Measurements from ENCODE around the gene GALNT8.

The GALNT8 gene

GRCh38 chr12:4796694-4797482 lies 76.7 kb downstream of the GALNT8 start:
- no peak for DNase-seq (ENCODE audit: low read depth)

- no peak for DNase-seq (ENCODE audit: low read depth)
Observed at GRCh38 chr12:4800555-4800954, 80.4 kb downstream of the GALNT8 start.

GRCh38 chr12:4802841-4803240 lies 82.6 kb downstream of the GALNT8 start:
- DNase-seq (ENCODE audit: low read depth) = no peak

- no peak for DNase-seq (ENCODE audit: low read depth)
Observed at GRCh38 chr12:4806439-4807115, 86.4 kb downstream of the GALNT8 start.

GRCh38 chr12:4807116-4807783 lies 87.0 kb downstream of the GALNT8 start:
- no peak for DNase-seq (ENCODE audit: low read depth)

DNA sequence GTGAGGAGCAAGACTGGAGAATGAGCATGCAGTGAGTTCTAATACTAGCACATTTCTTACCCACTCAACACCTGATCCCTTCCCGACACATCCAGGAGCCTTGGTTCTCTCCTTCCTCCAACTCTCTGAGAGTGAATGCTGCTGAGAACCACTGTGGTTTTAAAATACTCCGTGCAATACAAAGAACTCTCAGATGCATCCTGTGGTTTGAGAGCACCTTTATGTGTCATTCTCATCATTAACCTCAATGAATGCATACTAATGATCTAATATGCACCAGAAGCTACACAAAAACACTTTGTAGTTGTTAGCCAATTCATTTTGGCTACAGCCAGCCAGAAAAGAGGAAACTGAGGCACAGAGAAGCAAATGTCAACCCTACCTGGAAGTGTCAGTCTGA lies 87.6 kb downstream of the GALNT8 start:
- DNase-seq (ENCODE audit: low read depth) = no peak

DNA sequence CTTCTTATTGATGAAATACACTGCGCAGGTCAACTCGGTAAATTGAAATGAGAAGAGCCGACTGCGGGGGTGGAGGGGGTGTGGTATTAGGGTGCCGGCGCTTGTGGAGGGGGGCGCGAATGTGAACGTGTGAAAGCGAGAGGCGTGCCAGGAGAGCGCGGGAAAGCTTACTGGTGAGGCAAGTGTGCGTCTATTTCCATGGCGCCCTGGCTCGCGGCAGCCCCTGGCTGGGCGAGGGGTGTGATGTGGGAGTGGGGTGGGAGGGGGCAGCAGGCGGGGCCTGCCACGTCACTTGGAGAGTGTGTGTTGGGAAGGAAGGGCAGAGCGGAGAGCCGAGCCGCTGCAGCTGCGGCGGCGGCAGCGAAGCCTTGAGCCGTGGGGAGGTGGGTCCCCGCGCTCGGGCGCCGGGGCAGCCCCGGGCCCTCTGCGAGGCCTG lies 88.8 kb downstream of the GALNT8 start:
- DNase-seq (ENCODE audit: low read depth) = no peak

- no peak for DNase-seq (ENCODE audit: low read depth)
Observed at GRCh38 chr12:4809449-4810218, 89.4 kb downstream of the GALNT8 start.

GRCh38 chr12:4810219-4810671 lies 90.0 kb downstream of the GALNT8 start:
- no peak for DNase-seq (ENCODE audit: low read depth)

DNA sequence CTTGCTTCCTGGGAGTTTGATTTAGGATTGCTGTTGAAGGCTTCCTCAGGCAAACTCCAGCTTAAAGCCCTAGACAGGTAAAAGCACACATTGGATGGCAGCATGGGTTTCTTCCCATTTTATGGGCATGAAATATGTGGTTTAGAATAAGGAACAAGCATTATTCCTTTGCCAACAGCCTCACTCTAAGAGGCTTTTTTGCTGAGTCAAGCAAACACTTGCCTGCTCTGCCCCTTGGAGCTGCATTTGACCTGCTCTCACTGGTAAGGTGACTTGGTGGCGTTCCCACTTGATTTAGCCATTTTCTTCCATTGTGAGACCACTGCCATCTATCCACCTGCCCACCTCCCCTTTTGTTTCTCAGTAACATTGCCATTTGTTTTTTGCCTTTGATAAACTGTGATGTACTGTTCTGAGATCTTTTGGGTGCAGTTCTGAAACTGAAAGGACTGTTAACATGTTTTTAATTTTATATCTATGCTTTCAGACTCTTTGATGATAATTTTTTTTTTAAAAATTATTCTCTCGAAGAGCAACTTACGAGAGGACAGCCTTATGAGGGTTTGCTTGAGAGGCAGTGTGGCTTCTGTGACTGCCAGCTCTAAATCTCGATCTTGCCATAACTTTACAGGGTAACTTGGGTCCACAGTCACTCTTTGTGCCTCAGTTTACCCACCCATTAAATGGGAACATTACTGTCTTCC lies 92.6 kb downstream of the GALNT8 start:
- no peak for DNase-seq (ENCODE audit: low read depth)

DNA sequence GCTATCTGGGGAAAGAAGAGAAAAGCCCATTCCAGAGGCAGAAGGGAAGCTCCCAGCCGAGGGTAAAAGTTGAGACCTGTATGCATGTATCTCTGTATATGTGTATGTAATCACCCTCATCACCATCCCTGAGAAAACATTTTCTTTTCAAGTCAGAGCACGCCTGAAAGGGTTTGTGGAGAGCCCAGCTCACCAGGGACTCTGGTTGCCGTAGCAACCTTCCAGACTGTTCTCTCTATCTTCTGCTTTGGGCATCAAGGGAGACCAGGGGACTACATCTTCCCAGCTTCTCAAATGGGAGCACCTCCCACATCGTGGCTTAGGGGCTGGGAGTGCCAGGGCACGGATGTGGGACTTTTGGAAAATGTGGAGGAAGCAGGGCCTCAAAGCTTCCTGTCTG lies 93.5 kb downstream of the GALNT8 start:
- DNase-seq (ENCODE audit: low read depth) = no peak

DNA sequence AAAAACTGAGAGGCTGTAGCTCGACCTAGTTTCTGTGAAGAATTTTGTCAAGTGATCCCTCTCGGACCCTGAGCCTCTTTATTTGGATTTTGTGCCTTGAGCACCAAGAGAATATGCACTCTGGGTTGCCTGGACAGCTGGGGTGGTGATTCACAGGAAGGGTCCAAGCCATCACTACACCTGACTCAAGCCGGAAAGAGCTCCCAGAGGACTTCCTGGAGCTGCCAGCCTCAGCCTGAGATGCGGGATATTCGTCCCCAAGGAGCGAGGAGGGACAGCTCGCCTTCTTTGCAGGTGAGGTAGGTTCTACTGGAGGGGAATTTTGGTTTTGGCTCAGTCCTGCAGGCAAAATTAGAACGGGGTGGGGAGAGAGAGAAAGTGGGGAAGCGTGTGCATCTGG lies 94.3 kb downstream of the GALNT8 start:
- DNase-seq (ENCODE audit: low read depth) = no peak

DNA sequence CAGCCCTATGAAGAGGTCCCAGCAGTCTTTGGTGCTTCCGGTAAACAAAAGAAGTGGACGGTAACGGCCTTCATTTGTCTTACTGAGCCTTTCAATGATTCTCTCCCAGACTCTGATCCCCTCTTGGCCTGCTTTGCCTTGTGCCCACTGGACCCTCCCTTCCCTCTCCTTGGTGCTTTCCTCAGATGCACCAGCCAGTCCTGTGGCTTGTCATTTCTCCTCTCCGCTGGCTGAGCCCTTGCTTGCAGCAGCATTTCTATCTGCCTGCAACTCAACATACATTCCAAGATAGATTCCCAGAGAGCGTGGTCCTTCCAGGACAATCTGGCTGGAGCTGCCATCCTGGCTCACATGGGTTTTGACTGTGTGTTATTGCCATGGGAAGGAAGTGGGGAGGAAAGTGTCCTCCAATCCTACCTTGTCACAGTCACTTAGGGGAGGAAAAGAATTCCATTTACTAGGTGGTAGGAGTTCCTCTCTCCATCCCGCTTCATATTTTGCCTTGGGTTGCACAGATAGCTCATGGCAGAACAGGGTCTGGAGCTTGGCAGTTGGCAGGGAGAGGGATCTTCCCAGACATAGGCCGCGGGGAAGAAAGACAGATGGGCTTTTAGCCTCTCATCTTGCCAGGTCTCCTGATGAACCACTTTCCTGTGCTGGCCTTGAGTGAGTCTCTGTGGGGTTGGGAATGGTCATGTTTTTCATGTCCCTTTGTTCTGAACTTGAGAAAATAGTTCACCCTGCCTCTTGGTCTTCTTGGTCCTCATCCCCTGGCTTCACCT lies 96.7 kb downstream of the GALNT8 start:
- DNase-seq (ENCODE audit: low read depth) = no peak

- DNase-seq (ENCODE audit: low read depth) = no peak
Observed at GRCh38 chr12:4817880-4818279, 97.7 kb downstream of the GALNT8 start.

DNA sequence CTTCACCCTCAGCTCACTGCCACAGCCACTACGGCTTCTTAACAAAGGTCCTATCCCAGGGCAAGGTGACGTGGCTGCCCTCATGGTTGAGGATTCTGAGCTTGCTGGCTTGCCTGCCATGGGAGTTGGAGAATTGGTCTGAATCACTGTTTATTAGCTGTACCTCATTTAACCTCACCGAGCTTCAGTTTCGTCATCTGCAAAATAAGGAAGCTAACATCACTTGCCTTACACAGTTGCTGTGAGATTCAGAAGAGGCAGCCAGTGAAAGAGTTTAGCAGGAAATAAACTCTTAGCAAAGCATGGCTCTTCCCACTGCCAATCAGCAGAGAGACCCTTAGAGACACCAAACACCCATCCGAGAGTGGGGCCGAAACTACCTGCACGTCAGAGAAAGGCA lies 99.5 kb downstream of the GALNT8 start:
- no peak for DNase-seq (ENCODE audit: low read depth)

- no peak for DNase-seq (ENCODE audit: low read depth)
Observed at GRCh38 chr12:4820971-4821370, 100.8 kb downstream of the GALNT8 start.
